IMR-90 (cell line): ENCODE data around the gene OGFOD3. TPM values are rescaled to one million over a fixed set of nuclear protein-coding genes. Genes with fewer than 3 reads are reported as not detected.
A peak's percentile ranks its signal among the peaks of the same experiment; 100 is the strongest.

ENCODE experiments used
- ATAC-seq: fragments of 200-7000 bp; cut with Tn5 transposase; 2 replicates; pipeline ENCODE4 v1.9.1; 2020; ENCODE audit warnings: low read depth, mild to moderate bottlenecking, moderate library complexity
- BruUV-seq: library from RNA; stranded (reverse); fragments of 400-500 nt; replicated peaks from 2 replicates; lab custom pipeline; 2021; lab: Mats Ljungman, UMichigan
- CTCF ChIA-PET: fragments of 300-600 bp; formaldehyde crosslinking; extraction: SDS; loops from one replicate; lab custom pipeline; 2021; ENCODE audit warnings: antibody characterized with exemption; lab: Yijun Ruan, JAX
- POLR2A ChIA-PET: fragments of 300-600 bp; sonication (Branson Sonifier 250); formaldehyde crosslinking; loops from one replicate; lab custom pipeline; 2022; ENCODE audit warnings: antibody characterized with exemption; ENCODE audit not compliant: unreplicated experiment; lab: Charles Lee
- DNase-seq: peaks from one replicate; pipeline ENCODE4 v3.0.0; 2013
- H2AFZ ChIP-seq: replicated peaks from 2 replicates; pipeline ENCODE3; 2013; ENCODE audit warnings: low read length, mild to moderate bottlenecking; ENCODE audit not compliant: poor library complexity
- H2AK5ac ChIP-seq: 2 replicates; pipeline ENCODE4 v1.6.1; 2013; ENCODE audit warnings: low read depth, low read length, inconsistent platforms
- H2AK9ac ChIP-seq: replicated peaks from 2 replicates; pipeline ENCODE3; 2013; ENCODE audit warnings: mild to moderate bottlenecking, low read depth, low read length, moderate library complexity; ENCODE audit not compliant: poor library complexity
- H2BK120ac ChIP-seq: 2 replicates; pipeline ENCODE4 v1.6.1; 2013; ENCODE audit warnings: low read depth, low read length, inconsistent platforms
- H2BK15ac ChIP-seq: 3 replicates; pipeline ENCODE4 v1.6.1; 2013; ENCODE audit warnings: low read depth, low read length, inconsistent platforms
- H2BK20ac ChIP-seq: 2 replicates; pipeline ENCODE4 v1.6.1; 2013; ENCODE audit warnings: low read depth, mild to moderate bottlenecking, inconsistent platforms, low read length, moderate library complexity
- H2BK5ac ChIP-seq: 2 replicates; pipeline ENCODE4 v1.6.1; 2013; ENCODE audit warnings: mild to moderate bottlenecking, low read depth, low read length, inconsistent platforms; ENCODE audit not compliant: poor library complexity, severe bottlenecking
- H3K14ac ChIP-seq: replicated peaks from 2 replicates; pipeline ENCODE4 v1.6.1; 2013; ENCODE audit warnings: low read depth, low read length, inconsistent platforms
- H3K18ac ChIP-seq: 2 replicates; pipeline ENCODE4 v1.6.1; 2013; ENCODE audit warnings: low read depth, low read length, control low read depth
- H3K23ac ChIP-seq: 2 replicates; pipeline ENCODE4 v1.6.1; 2013; ENCODE audit warnings: low read depth, low read length, inconsistent platforms
- H3K27ac ChIP-seq: 2 replicates; pipeline ENCODE4 v1.5.1; 2013; ENCODE audit warnings: mild to moderate bottlenecking, control low read depth, low read length; ENCODE audit not compliant: insufficient read depth
- H3K27me3 ChIP-seq: 2 replicates; pipeline ENCODE4 v1.6.1; 2013; ENCODE audit warnings: low read length; ENCODE audit not compliant: control insufficient read depth, insufficient read depth
- H3K36me3 ChIP-seq: 2 replicates; pipeline ENCODE4 v1.6.1; 2013; ENCODE audit warnings: low read length, mixed read lengths; ENCODE audit not compliant: control insufficient read depth, insufficient read depth
- H3K4ac ChIP-seq: 2 replicates; pipeline ENCODE4 v1.6.1; 2013; ENCODE audit warnings: low read depth, low read length, inconsistent platforms
- H3K4me1 ChIP-seq: 2 replicates; pipeline ENCODE4 v1.6.1; 2013; ENCODE audit warnings: low read length, mixed read lengths; ENCODE audit not compliant: control insufficient read depth, insufficient read depth
- H3K4me2 ChIP-seq: 2 replicates; pipeline ENCODE4 v1.6.1; 2013; ENCODE audit warnings: low read depth, mild to moderate bottlenecking, control low read depth, low read length, moderate library complexity
- H3K4me3 ChIP-seq: 2 replicates; pipeline ENCODE4 v1.5.1; 2013; ENCODE audit warnings: low read depth, mild to moderate bottlenecking, control low read depth, low read length, moderate library complexity; ENCODE audit not compliant: insufficient read depth
- H3K56ac ChIP-seq: 2 replicates; pipeline ENCODE4 v1.6.1; 2013; ENCODE audit warnings: low read length, inconsistent platforms; ENCODE audit not compliant: insufficient read depth; ENCODE audit errors: extremely low read depth
- H3K79me1 ChIP-seq, 2 experiments: 2 replicates each; pipeline ENCODE4 v1.6.1; 2013; ENCODE audit warnings: low read length in 2 of 2, inconsistent platforms in 1 of 2, low read depth in 1 of 2
- H3K9ac ChIP-seq: 2 replicates; pipeline ENCODE4 v1.6.1; 2013; ENCODE audit warnings: low read depth, low read length, control low read depth
- H3K9me1 ChIP-seq: 2 replicates; pipeline ENCODE4 v1.6.1; 2013; ENCODE audit warnings: low read length, inconsistent platforms; ENCODE audit not compliant: insufficient read depth
- H3K9me3 ChIP-seq: 2 replicates; pipeline ENCODE4 v1.6.1; 2013; ENCODE audit warnings: low read length; ENCODE audit not compliant: control insufficient read depth, insufficient read depth
- H4K20me1 ChIP-seq: 2 replicates; pipeline ENCODE4 v1.6.1; 2013; ENCODE audit warnings: low read length, inconsistent platforms; ENCODE audit not compliant: insufficient read depth
- H4K5ac ChIP-seq: 2 replicates; pipeline ENCODE4 v1.6.1; 2013; ENCODE audit warnings: mild to moderate bottlenecking, low read depth, low read length, control low read depth
- H4K8ac ChIP-seq, 2 experiments: 2 replicates each; pipeline ENCODE4 v1.6.1; 2013; ENCODE audit warnings: low read depth in 2 of 2, low read length in 2 of 2, control low read depth in 1 of 2, inconsistent platforms in 1 of 2
- H4K91ac ChIP-seq: 2 replicates; pipeline ENCODE4 v1.6.1; 2013; ENCODE audit warnings: low read depth, low read length, inconsistent platforms; ENCODE audit not compliant: insufficient read depth
- BHLHE40 ChIP-seq: fragments of 150-350 bp; IDR thresholded peaks from 2 replicates; pipeline ENCODE4 v1.6.1; 2016; ENCODE audit warnings: mild to moderate bottlenecking, low read depth, low read length
- CEBPB ChIP-seq: IDR thresholded peaks from 2 replicates; pipeline ENCODE4 v1.6.1; 2012; ENCODE audit warnings: low read depth, low read length, improper control_type of control experiment
- MAFK ChIP-seq: IDR thresholded peaks from 2 replicates; pipeline ENCODE4 v1.6.1; 2012; ENCODE audit warnings: low read depth, low read length, improper control_type of control experiment
- MAZ ChIP-seq: IDR thresholded peaks from 2 replicates; pipeline ENCODE4 v1.6.1; 2012; ENCODE audit warnings: low read depth, mild to moderate bottlenecking, low read length, improper control_type of control experiment, moderate library complexity, borderline replicate concordance
- NFE2L2 ChIP-seq: fragments of 150-350 bp; IDR thresholded peaks from 2 replicates; pipeline ENCODE4 v1.6.1; 2016; ENCODE audit warnings: low read depth, mild to moderate bottlenecking, low read length
- RAD21 ChIP-seq: IDR thresholded peaks from 2 replicates; pipeline ENCODE4 v1.6.1; 2012; ENCODE audit warnings: low read length, improper control_type of control experiment
- RCOR1 ChIP-seq: IDR thresholded peaks from 2 replicates; pipeline ENCODE4 v1.6.1; 2012; ENCODE audit warnings: mild to moderate bottlenecking, low read length, improper control_type of control experiment; ENCODE audit not compliant: insufficient replicate concordance
- RFX5 ChIP-seq: IDR thresholded peaks from 2 replicates; pipeline ENCODE4 v1.8.0; 2012; ENCODE audit warnings: low read depth, mild to moderate bottlenecking, low read length, moderate library complexity
- SMC3 ChIP-seq: fragments of 150-350 bp; IDR thresholded peaks from 2 replicates; pipeline ENCODE4 v1.6.1; 2016; ENCODE audit warnings: low read depth, mild to moderate bottlenecking, antibody characterized with exemption, low read length, moderate library complexity
- WGBS, 2 experiments: methylation state at CpG; one replicate each; pipeline versions ENCODE4 v1.1.5 to v1.1.7; 2013; ENCODE audit warnings: missing lambda C conversion rate in 2 of 2; ENCODE audit not compliant: insufficient read length in 1 of 2; ENCODE audit errors: extremely low coverage in 2 of 2; 5-methylcytosine and 5-hydroxymethylcytosine counted together
- dilution Hi-C: fragments of 300-500 bp; cut with HindIII; formaldehyde crosslinking; loops from one replicate; pipeline ENCODE4 v1.14.3; 2018; ENCODE audit warnings: low sequenced_read_pairs; ENCODE audit not compliant: unreplicated experiment
- in situ Hi-C: fragments of 300-500 bp; cut with MboI; formaldehyde crosslinking; loops from 3 replicates; pipeline ENCODE4 v1.14.3; 2019; ENCODE audit warnings: low sequenced_read_pairs, inconsistent platforms, mixed read lengths
- intact Hi-C: fragments of 100-400 bp; cut with micrococcal nuclease; formaldehyde crosslinking; loops from 2 replicates; pipeline ENCODE4 v1.10.0; 2022
- polyA plus RNA-seq, 3 experiments: library from polyadenylated mRNA; depleted of rRNA; stranded (reverse); fragments of >200 nt; gene quantifications; 2 replicates each; pipeline ENCODE4 v1.2.3, GENCODE V29; 2012; ENCODE audit warnings: low replicate concordance in 1 of 3
- total RNA-seq: library from RNA; depleted of rRNA; stranded (reverse); fragments of >200 nt; gene quantifications from 2 replicates; pipeline ENCODE4 v1.2.3, GENCODE V29; 2012
- TF ChIP-seq, protein P1 (sequence below): conservative IDR thresholded peaks from 2 replicates; pipeline ENCODE4 v1.5.1; 2012; ENCODE audit warnings: mild to moderate bottlenecking, low read depth, low read length, improper control_type of control experiment
- TF ChIP-seq, protein P2 (sequence below): fragments of 150-350 bp; IDR thresholded peaks from 2 replicates; pipeline ENCODE4 v1.6.1; 2016; ENCODE audit warnings: low read depth, mild to moderate bottlenecking, low read length, moderate library complexity, borderline replicate concordance
- TF ChIP-seq, protein P3 (sequence below): fragments of 150-350 bp; IDR thresholded peaks from 2 replicates; pipeline ENCODE4 v1.6.1; 2017; ENCODE audit warnings: mild to moderate bottlenecking, antibody characterized with exemption, low read length, low read depth

The OGFOD3 gene
- total and polyA plus RNA-seq, 2 of the 4 experiments (the other 2 are of a cell fraction), result 25.3 to 33.4 TPM

DNA sequence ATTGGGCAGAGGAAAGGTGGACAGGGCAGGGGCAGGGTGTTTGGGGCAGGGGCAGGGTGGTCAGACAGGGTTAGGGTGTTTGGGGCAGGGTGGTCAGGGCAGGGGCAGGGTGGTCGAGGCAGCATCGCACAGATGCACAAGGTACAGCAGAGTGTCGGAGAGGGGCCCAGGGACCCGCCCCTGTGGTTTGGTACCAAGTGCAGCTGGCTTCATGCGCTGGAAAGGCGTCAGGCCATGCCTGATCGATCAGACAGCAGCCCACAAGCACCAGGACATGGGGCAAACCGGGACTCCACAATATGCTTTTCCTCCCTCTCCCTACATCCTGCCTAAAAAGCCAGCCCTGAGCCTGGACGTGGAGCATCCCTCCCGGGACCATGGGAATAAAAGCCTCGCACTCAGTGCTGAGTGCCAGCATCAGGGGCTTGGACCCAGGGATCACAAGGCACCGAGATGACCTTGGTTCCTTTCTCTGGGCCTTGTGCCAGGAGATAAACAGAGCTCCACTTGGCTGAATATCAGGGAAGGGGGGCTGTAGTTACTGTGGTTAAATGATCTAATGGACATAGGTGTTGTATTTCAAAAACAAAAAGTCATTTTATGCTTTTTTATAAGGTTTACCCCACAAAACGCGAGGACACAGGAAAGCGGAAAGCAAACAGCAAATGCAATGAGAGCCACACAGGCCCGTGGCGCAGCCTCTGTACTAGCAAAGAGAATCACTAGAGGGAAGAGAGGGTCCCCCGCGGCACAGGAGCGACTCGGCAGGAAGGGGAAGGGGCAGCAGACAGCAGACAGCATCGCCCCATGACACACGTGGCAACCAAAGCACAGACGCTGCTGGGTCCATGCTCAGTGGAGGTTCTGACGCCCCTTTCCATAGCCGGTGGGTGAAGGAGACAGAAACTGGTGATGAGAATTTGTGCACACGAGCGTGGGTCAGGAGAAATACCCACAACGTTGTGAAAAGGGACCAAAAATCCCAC is 5.6 kb downstream of the OGFOD3 start:
- Histone ChIP-seq H3K23ac (no peak overlapping the region), H4K20me1 (peaks cover 22% of the 10 kb centered on the region)

More for the DNA sequence above, 5.6 kb downstream of the OGFOD3 start:
- Histone ChIP-seq H3K9ac (no peak overlapping the region), H3K9me1 (0 out of 2 replicates have a peak, but pooled peaks cover 2% of the 10 kb centered on the region), H3K27ac (no peak overlapping the region), H3K4me2 (no peak overlapping the region), H4K8ac (no peak overlapping the region), H2BK120ac (no peak overlapping the region), H2AK9ac (no peak overlapping the region), H3K9me3 (no peaks in the 10 kb centered on the region), H2AFZ (peak overlapping the region; percentile 43), H3K4me3 (no peak overlapping the region), H3K36me3 (no peaks in the 10 kb centered on the region), H3K14ac (no peak overlapping the region), H3K4ac (no peak overlapping the region), H4K91ac (no peak overlapping the region), H4K5ac (no peak overlapping the region), H3K27me3 (no peaks in the 10 kb centered on the region), H3K56ac (no peak overlapping the region), H2BK20ac (no peak overlapping the region), H3K18ac (no peak overlapping the region), H2AK5ac (no peak overlapping the region), H2BK15ac (no peak overlapping the region), H3K4me1 (no peaks in the 10 kb centered on the region), H3K79me1 (peaks cover 0 to 18% of the 10 kb centered on the region in 2 experiments; a peak in 2 of 4 replicates), H2BK5ac (no peak overlapping the region)
- intact Hi-C loops (loop anchor here (5.0 kb wide), 1 partner anchor 171 kb away; no protein-coding TSS in a partner anchor), in situ Hi-C loops (no loop called here), dilution Hi-C loops (no loop called here)
- ATAC-seq (no peak), DNase-seq (no peak)
- TF ChIP-seq NFE2L2, result no peak
- TF ChIP-seq RCOR1, result no peak
- TF ChIP-seq RAD21, result no peak
- TF ChIP-seq BHLHE40, result no peak
- no peak for TF ChIP-seq MAFK
- no peak for TF ChIP-seq SMC3
- TF ChIP-seq, protein P1, sequence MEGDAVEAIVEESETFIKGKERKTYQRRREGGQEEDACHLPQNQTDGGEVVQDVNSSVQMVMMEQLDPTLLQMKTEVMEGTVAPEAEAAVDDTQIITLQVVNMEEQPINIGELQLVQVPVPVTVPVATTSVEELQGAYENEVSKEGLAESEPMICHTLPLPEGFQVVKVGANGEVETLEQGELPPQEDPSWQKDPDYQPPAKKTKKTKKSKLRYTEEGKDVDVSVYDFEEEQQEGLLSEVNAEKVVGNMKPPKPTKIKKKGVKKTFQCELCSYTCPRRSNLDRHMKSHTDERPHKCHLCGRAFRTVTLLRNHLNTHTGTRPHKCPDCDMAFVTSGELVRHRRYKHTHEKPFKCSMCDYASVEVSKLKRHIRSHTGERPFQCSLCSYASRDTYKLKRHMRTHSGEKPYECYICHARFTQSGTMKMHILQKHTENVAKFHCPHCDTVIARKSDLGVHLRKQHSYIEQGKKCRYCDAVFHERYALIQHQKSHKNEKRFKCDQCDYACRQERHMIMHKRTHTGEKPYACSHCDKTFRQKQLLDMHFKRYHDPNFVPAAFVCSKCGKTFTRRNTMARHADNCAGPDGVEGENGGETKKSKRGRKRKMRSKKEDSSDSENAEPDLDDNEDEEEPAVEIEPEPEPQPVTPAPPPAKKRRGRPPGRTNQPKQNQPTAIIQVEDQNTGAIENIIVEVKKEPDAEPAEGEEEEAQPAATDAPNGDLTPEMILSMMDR, result no peak
- TF ChIP-seq, protein P2, sequence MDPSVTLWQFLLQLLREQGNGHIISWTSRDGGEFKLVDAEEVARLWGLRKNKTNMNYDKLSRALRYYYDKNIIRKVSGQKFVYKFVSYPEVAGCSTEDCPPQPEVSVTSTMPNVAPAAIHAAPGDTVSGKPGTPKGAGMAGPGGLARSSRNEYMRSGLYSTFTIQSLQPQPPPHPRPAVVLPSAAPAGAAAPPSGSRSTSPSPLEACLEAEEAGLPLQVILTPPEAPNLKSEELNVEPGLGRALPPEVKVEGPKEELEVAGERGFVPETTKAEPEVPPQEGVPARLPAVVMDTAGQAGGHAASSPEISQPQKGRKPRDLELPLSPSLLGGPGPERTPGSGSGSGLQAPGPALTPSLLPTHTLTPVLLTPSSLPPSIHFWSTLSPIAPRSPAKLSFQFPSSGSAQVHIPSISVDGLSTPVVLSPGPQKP, result no peak
- no peak for TF ChIP-seq RFX5
- TF ChIP-seq MAZ, result no peak
- TF ChIP-seq CEBPB, result no peak
- TF ChIP-seq, protein P3, sequence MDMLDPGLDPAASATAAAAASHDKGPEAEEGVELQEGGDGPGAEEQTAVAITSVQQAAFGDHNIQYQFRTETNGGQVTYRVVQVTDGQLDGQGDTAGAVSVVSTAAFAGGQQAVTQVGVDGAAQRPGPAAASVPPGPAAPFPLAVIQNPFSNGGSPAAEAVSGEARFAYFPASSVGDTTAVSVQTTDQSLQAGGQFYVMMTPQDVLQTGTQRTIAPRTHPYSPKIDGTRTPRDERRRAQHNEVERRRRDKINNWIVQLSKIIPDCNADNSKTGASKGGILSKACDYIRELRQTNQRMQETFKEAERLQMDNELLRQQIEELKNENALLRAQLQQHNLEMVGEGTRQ, result no peak
- BruUV-seq, result no TSS peak
- ChIA-PET CTCF (no interaction called here), POLR2A (no interaction called here)
- WGBS, 2 experiments, result 87% methylated on average over 16 of the region's 29 CpGs; no CpG with 5 or more reads in 1 of the 2 experiments
